ENCODE measurements around the gene KLHL11.

Gene KLHL11

DNA sequence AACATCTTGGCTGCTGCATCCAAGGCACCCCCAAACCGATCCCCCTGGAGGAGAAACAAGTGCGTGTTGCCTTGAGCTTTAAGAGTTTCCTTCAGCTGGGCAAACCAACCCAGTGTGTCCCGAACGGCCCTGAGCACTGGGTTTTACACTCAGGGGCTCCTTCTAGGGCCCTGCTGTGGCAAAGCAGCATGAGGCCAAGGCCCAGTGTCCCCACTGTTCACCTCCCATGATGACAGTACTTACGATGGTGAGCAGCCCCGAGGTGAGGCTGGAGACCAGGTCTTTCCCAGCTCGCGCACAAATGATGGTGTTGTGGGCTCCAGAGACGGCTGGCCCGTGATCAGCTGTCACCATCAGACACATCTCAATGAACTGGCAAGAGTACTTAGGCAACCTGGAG, 6.6 kb upstream of the KLHL11 start:
- no peak for ATAC-seq
- TF ChIP-seq PPARA (CRISPR knock-in tag; IDR thresholded peaks at IDR 0.05; ENCODE audit: borderline replicate concordance) (no peak), ZC3H10 (CRISPR knock-in tag; IDR thresholded peaks at IDR 0.05) (no peak)

DNA sequence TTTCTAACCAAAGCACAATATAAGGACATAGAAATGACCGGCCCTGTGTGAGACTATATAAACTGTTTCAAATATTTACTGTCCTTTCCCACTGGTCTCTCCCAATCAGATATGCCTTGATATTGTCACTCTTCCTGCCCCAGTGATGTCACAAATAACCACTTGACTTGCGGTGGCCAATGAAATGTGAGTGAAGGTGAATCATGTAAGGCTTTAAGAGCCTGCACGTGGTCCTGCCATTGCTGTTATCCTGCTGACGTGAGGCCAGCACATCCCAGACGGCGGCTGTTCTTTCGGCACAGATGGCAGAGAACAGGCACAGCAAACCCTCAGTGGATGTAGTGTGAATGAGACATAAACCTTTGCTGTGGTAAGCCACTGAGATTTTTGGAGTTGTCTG, 5.4 kb upstream of the KLHL11 start:
- no peak for ATAC-seq
- TF ChIP-seq CSDC2 (CRISPR knock-in tag; IDR thresholded peaks at IDR 0.05) (no peak), BACH2 (CRISPR knock-in tag; IDR thresholded peaks at IDR 0.05; ENCODE audit: borderline replicate concordance) (no peak), ZFP3 (CRISPR knock-in tag; IDR thresholded peaks at IDR 0.05) (no peak), ESRRG (CRISPR knock-in tag; IDR thresholded peaks at IDR 0.05) (no peak), TCF4 (CRISPR knock-in tag; IDR thresholded peaks at IDR 0.05; ENCODE audit: borderline replicate concordance) (no peak), ZFP30 (CRISPR knock-in tag; IDR thresholded peaks at IDR 0.05) (no peak), CSRNP3 (CRISPR knock-in tag; IDR thresholded peaks at IDR 0.05) (no peak), PPARA (CRISPR knock-in tag; IDR thresholded peaks at IDR 0.05; ENCODE audit: borderline replicate concordance) (no peak), POU6F1 (CRISPR knock-in tag; IDR thresholded peaks at IDR 0.05; ENCODE audit: borderline replicate concordance, low read depth) (no peak), OSR1 (CRISPR knock-in tag; IDR thresholded peaks at IDR 0.05) (no peak), CREB5 (CRISPR knock-in tag; IDR thresholded peaks at IDR 0.05; ENCODE audit: low read depth) (no peak), TOX (CRISPR knock-in tag; IDR thresholded peaks at IDR 0.05; ENCODE audit: borderline replicate concordance) (no peak), RARB (CRISPR knock-in tag; IDR thresholded peaks at IDR 0.05) (no peak), ZNF70 (CRISPR knock-in tag; IDR thresholded peaks at IDR 0.05) (no peak), ZC3H10 (CRISPR knock-in tag; IDR thresholded peaks at IDR 0.05) (no peak), SNAI2 (CRISPR knock-in tag; IDR thresholded peaks at IDR 0.05) (no peak), ZNF8 (CRISPR knock-in tag; IDR thresholded peaks at IDR 0.05) (no peak), PATZ1 (CRISPR knock-in tag; IDR thresholded peaks at IDR 0.05; ENCODE audit: borderline replicate concordance) (no peak)
- TF ChIP-seq, protein P1, sequence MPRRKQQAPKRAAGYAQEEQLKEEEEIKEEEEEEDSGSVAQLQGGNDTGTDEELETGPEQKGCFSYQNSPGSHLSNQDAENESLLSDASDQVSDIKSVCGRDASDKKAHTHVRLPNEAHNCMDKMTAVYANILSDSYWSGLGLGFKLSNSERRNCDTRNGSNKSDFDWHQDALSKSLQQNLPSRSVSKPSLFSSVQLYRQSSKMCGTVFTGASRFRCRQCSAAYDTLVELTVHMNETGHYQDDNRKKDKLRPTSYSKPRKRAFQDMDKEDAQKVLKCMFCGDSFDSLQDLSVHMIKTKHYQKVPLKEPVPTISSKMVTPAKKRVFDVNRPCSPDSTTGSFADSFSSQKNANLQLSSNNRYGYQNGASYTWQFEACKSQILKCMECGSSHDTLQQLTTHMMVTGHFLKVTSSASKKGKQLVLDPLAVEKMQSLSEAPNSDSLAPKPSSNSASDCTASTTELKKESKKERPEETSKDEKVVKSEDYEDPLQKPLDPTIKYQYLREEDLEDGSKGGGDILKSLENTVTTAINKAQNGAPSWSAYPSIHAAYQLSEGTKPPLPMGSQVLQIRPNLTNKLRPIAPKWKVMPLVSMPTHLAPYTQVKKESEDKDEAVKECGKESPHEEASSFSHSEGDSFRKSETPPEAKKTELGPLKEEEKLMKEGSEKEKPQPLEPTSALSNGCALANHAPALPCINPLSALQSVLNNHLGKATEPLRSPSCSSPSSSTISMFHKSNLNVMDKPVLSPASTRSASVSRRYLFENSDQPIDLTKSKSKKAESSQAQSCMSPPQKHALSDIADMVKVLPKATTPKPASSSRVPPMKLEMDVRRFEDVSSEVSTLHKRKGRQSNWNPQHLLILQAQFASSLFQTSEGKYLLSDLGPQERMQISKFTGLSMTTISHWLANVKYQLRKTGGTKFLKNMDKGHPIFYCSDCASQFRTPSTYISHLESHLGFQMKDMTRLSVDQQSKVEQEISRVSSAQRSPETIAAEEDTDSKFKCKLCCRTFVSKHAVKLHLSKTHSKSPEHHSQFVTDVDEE (CRISPR knock-in tag; IDR thresholded peaks at IDR 0.05), result no peak

DNA sequence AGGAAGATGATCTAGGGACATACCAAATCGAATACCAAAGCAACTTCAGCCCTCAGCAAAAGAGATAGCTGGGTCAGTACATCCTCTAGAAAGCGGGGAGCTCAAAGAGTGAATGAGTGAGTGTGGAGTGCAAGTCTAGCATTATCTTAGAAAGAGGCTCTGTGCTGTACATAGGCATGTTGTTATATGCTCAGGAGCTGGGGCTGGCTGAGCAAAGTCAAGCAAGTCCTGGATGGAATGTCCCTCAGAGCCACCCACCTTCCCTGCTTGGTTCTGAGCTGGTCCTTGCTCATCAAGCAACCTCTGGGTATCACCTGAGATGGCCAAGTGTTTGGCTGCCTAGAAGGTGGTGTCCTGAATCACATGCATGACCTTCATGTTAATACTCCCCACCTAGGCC, 4.9 kb upstream of the KLHL11 start:
- ATAC-seq, result no peak
- no peak for TF ChIP-seq ZNF565 (CRISPR knock-in tag; conservative IDR thresholded peaks at IDR 0.05; ENCODE audit: low read depth)
- TF ChIP-seq ESRRG (CRISPR knock-in tag; IDR thresholded peaks at IDR 0.05), result no peak
- TF ChIP-seq ISL1 (CRISPR knock-in tag; IDR thresholded peaks at IDR 0.05), result no peak
- no peak for TF ChIP-seq ZFP3 (CRISPR knock-in tag; IDR thresholded peaks at IDR 0.05)
- TF ChIP-seq OSR1 (CRISPR knock-in tag; IDR thresholded peaks at IDR 0.05), result no peak
- TF ChIP-seq BACH2 (CRISPR knock-in tag; IDR thresholded peaks at IDR 0.05; ENCODE audit: borderline replicate concordance), result no peak
- no peak for TF ChIP-seq PPARA (CRISPR knock-in tag; IDR thresholded peaks at IDR 0.05; ENCODE audit: borderline replicate concordance)
- no peak for TF ChIP-seq GLIS3 (CRISPR knock-in tag; IDR thresholded peaks at IDR 0.05)
- no peak for TF ChIP-seq POU6F1 (CRISPR knock-in tag; IDR thresholded peaks at IDR 0.05; ENCODE audit: borderline replicate concordance, low read depth)
- TF ChIP-seq PATZ1 (CRISPR knock-in tag; IDR thresholded peaks at IDR 0.05; ENCODE audit: borderline replicate concordance), result no peak
